Heart left ventricle (tissue), 16 donors: Measurements from ENCODE around the gene STK17B. TPM values are rescaled to one million over a fixed set of nuclear protein-coding genes. Genes with fewer than 3 reads are reported as not detected.
"Not testable (repeated sequence)": the region's sequence is repeated elsewhere in the genome, so short reads cannot be mapped to it uniquely, and the experiment has no call there.

Experiments
- ATAC-seq, 4 donors: fragments of 200-7000 bp; cut with Tn5 transposase; one replicate each; pipeline ENCODE4 v1.9.1; 2020 to 2022; ENCODE audit warnings: moderate library complexity in 4 of 4, mild to moderate bottlenecking in 3 of 4, moderate number of reproducible peaks in 1 of 4
- DNase-seq, 5 donors: peaks; one replicate each; pipeline ENCODE4 v3.0.0-alpha.2; 2020
- H3K27ac ChIP-seq, 12 donors: fragments of 200-600 bp; sonication (generic) in 4 of 12; one replicate each; pipeline versions ENCODE4 v1.5.0 to v1.8.0; 2016 to 2022; ENCODE audit warnings: mild to moderate bottlenecking in 2 of 12
- H3K27me3 ChIP-seq, 9 donors: fragments of 200-600 bp; sonication (generic) in 2 of 9; one replicate each; pipeline versions ENCODE4 v1.5.1 to v1.8.0; 2016 to 2022; ENCODE audit warnings: mild to moderate bottlenecking in 3 of 9
- H3K36me3 ChIP-seq, 9 donors: fragments of 200-600 bp; sonication (generic) in 2 of 9; one replicate each; pipeline versions ENCODE4 v1.5.0 to v1.8.0; 2018 to 2022; ENCODE audit warnings: mild to moderate bottlenecking in 2 of 9
- H3K4me1 ChIP-seq, 12 donors: fragments of 200-600 bp; sonication (generic) in 4 of 12; one replicate each; pipeline versions ENCODE4 v1.5.0 to v1.8.0; 2016 to 2022; ENCODE audit warnings: mild to moderate bottlenecking in 3 of 12
- H3K4me3 ChIP-seq, 12 donors: fragments of 200-600 bp; sonication (generic) in 4 of 12; one replicate each; pipeline versions ENCODE4 v1.5.0 to v1.8.0; 2017 to 2022; ENCODE audit warnings: mild to moderate bottlenecking in 9 of 12, moderate library complexity in 4 of 12
- H3K9me3 ChIP-seq, 12 donors: fragments of 200-600 bp; sonication (generic) in 4 of 12; one replicate each; pipeline versions ENCODE4 v1.5.0 to v1.8.0; 2016 to 2022; ENCODE audit warnings: mild to moderate bottlenecking in 1 of 12
- CTCF ChIP-seq, 12 donors: fragments of 200-600 bp; sonication (generic) in 4 of 12; IDR thresholded peaks; one replicate each; pipeline versions ENCODE4 v1.5.0 to v1.8.0; 2018 to 2022; ENCODE audit warnings: antibody characterized with exemption in 12 of 12, mild to moderate bottlenecking in 5 of 12
- POLR2A ChIP-seq, 2 donors: fragments of 450-650 bp; IDR thresholded peaks; one replicate each; pipeline ENCODE4 v1.6.1; 2017; ENCODE audit warnings: antibody characterized with exemption in 2 of 2, mild to moderate bottlenecking in 2 of 2, moderate library complexity in 2 of 2
- WGBS, 4 donors: extraction: QIAGEN DNeasy Blood & Tissue Kit in 2 of 4; methylation state at CpG; one replicate each; pipeline versions ENCODE4 v1.1.5 to v1.1.7; 2013 to 2018; 5-methylcytosine and 5-hydroxymethylcytosine counted together
- intact Hi-C, 10 donors: fragments of 100-400 bp; cut with DNase I; formaldehyde crosslinking; loops; one replicate each; pipeline versions ENCODE4 v1.11.1 to v1.14.2; 2022
- polyA plus RNA-seq, 2 donors: library from polyadenylated mRNA; stranded (reverse); fragments of 200-250 nt; gene quantifications; one replicate each; pipeline ENCODE4 v1.2.3, GENCODE V29; 2013
- total RNA-seq, 9 donors: library from RNA; depleted of rRNA in 2 of 9; stranded (reverse); fragments of >200 nt in 2 of 9; fragmentation: NEBNext Ultra II Directional in 3 of 9; extraction: Animal tissue kit (Norgen Biotek cat#: 25700) in 3 of 9; gene quantifications; one replicate each; pipeline versions ENCODE4 v1.1.0 to v1.2.4, GENCODE V29; 2016 to 2023
- donor health status: ischemic (EF 13 %, LVEDD 7.1; RV severe dilation, severe dysfunction).
- donor health status: healthy with polysubstance abuse.
- donor health status: DM: no; HTN: yes; CAD: no.
- donor health status: DM: no; HTN: no; CAD: no.
- donor health status: ischemic (EF 25% LVEDD 6.9; RV normal size, moderate dysfunction).
- donor health status: ischemic (EF 25% LVEDD 5.7; RV mildly dilated, moderate dysfunction).
- donor health status: healthy.
- donor health status: DM: yes; HTN: yes; CAD: no.
- donor health status: ischemic (EF 35%, LVEDD 5.7; RV mildly dilated, moderate dysfunction).
- donor health status: nonischemic (EF 11% LVEDD 7.7; RV severe dilation, severe dysfunction).
- donor health status: DM: yes; HTN: yes; CAD: no.
- donor health status: PGD.
- donor health status: ischemic (EF 29% LVEDD 5.4; RV normal size, mild dysfunction).
- donor health status: nonischemic (EF 23%, LVEDD 6.1; RV moderate dilation, normal function).

Gene STK17B
- total and polyA plus RNA-seq, 11 donors = 1.4 to 24.4 (median 4.5) TPM

GRCh38 chr2:196096264-196096663, 75.1 kb downstream of the STK17B start:
- Histone ChIP-seq H3K27me3 (no peaks in the 10 kb centered on the region), H3K4me1 (no peaks in the 10 kb centered on the region), H3K4me3 (no peak overlapping the region), H3K27ac (no peak overlapping the region), H3K9me3 (peaks cover 0 to 8% (median 0%) of the 10 kb centered on the region in 12 donors), H3K36me3 (no peaks in the 10 kb centered on the region)
- no peak for ATAC-seq
- 84 to 96% (median 94%) methylated on average over 4 of the region's 4 CpGs for WGBS, 4 donors
- TF ChIP-seq POLR2A (IDR thresholded peaks at IDR 0.05) (no peak), CTCF (IDR thresholded peaks at IDR 0.05) (no peak)
- DNase-seq = no peak
- intact Hi-C loops = no loop called here

GRCh38 chr2:196089448-196089847, 81.9 kb downstream of the STK17B start:
- H3K27ac ChIP-seq, H3K4me3 ChIP-seq, H3K36me3 ChIP-seq, H3K4me1 ChIP-seq, DNase-seq, H3K27me3 ChIP-seq, H3K9me3 ChIP-seq, ATAC-seq: not testable (repeated sequence)
- 82 to 95% (median 86%) methylated on average over 4 to 5 of the region's 5 CpGs for WGBS, 4 donors
- intact Hi-C loops = loop anchor here in 2 of 10 donors (5.0 to 10.0 kb wide), 2 partner anchors 365 to 668 kb away; no protein-coding TSS in a partner anchor

GRCh38 chr2:196088203-196088602, 83.2 kb downstream of the STK17B start:
- DNase-seq (peak in 1 of 5 donors; percentile 32), ATAC-seq (peak in 1 of 4 donors; percentile 26)
- TF ChIP-seq CTCF (IDR thresholded peaks at IDR 0.05) (no peak), POLR2A (IDR thresholded peaks at IDR 0.05) (no peak)
- Histone ChIP-seq H3K27ac (no peak overlapping the region), H3K9me3 (peaks cover 0 to 5% (median 0%) of the 10 kb centered on the region in 12 donors), H3K36me3 (no peaks in the 10 kb centered on the region), H3K27me3 (no peaks in the 10 kb centered on the region), H3K4me1 (peaks cover 0 to 2% (median 0%) of the 10 kb centered on the region in 12 donors), H3K4me3 (no peak overlapping the region)
- WGBS, 4 donors = 32 to 61% (median 45%) methylated on average over 2 of the region's 2 CpGs
- intact Hi-C loops = loop anchor here in 2 of 10 donors (5.0 to 10.0 kb wide), 2 partner anchors 367 to 669 kb away; no protein-coding TSS in a partner anchor

GRCh38 chr2:196086517-196087368, 84.6 kb downstream of the STK17B start:
- intact Hi-C loops = loop anchor here in 2 of 10 donors (5.0 to 10.0 kb wide), 2 partner anchors 368 to 671 kb away; no protein-coding TSS in a partner anchor
- H3K4me3 ChIP-seq = no peak overlapping the region
- H3K27ac ChIP-seq = no peak overlapping the region
- DNase-seq (no peak), ATAC-seq (no peak)
- H3K27me3 ChIP-seq = no peaks in the 10 kb centered on the region
- peaks cover 0 to 7% (median 0%) of the 10 kb centered on the region in 12 donors for H3K9me3 ChIP-seq
- 73 to 90% (median 84%) methylated on average over 7 of the region's 7 CpGs for WGBS, 4 donors
- peaks cover 0 to 2% (median 0%) of the 10 kb centered on the region in 12 donors for H3K4me1 ChIP-seq
- TF ChIP-seq CTCF (IDR thresholded peaks at IDR 0.05) (no peak), POLR2A (IDR thresholded peaks at IDR 0.05) (no peak)
- no peaks in the 10 kb centered on the region for H3K36me3 ChIP-seq
